Measurements from ENCODE around the gene GRXCR2.
A peak's percentile ranks its signal among the peaks of the same experiment; 100 is the strongest.

The GRXCR2 gene

GRCh38 chr5:145854651-145855258 lies 18.1 kb downstream of the GRXCR2 start (continued):
- TF ChIP-seq ZNF398 (tag by site-specific recombination; IDR thresholded peaks at IDR 0.05) (peak; percentile 31; the same call in 1 of the 2 replicates), MYNN (tag by site-specific recombination; IDR thresholded peaks at IDR 0.05; ENCODE audit: borderline replicate concordance) (peak; percentile 43; the same call in 1 of the 2 replicates), ZNF266 (tag by site-specific recombination; IDR thresholded peaks at IDR 0.05; ENCODE audit: low read depth) (no peak), ZNF292 (tag by site-specific recombination; IDR thresholded peaks at IDR 0.05; ENCODE audit: borderline replicate concordance, low read depth) (no peak), ZNF530 (tag by site-specific recombination; IDR thresholded peaks at IDR 0.05; ENCODE audit: low read depth) (no peak), ZNF785 (tag by site-specific recombination; IDR thresholded peaks at IDR 0.05) (no peak), ZNF146 (tag by site-specific recombination; IDR thresholded peaks at IDR 0.05) (no peak), ZNF639 (tag by site-specific recombination; IDR thresholded peaks at IDR 0.05) (no peak), ZNF830 (tag by site-specific recombination; IDR thresholded peaks at IDR 0.05; ENCODE audit: low read depth) (no peak), ZBTB48 (tag by site-specific recombination; IDR thresholded peaks at IDR 0.05) (no peak), ZNF184 (tag by site-specific recombination; IDR thresholded peaks at IDR 0.05) (no peak), ZNF26 (tag by site-specific recombination; IDR thresholded peaks at IDR 0.05) (no peak), YY1 (tag by site-specific recombination; IDR thresholded peaks at IDR 0.05) (no peak), PRDM4 (tag by site-specific recombination; IDR thresholded peaks at IDR 0.05) (no peak), HOXC10 (CRISPR knock-in tag; IDR thresholded peaks at IDR 0.05) (no peak), ZNF558 (tag by site-specific recombination; IDR thresholded peaks at IDR 0.05) (no peak)

GRCh38 chr5:145853781-145854376 lies 18.9 kb downstream of the GRXCR2 start:
- CTCF ChIA-PET, result no interaction called here
- POLR2A ChIA-PET, result no interaction called here
- H3K4me3 ChIP-seq (ENCODE audit: low read depth, low read length), result no peak overlapping the region

More at GRCh38 chr5:145853781-145854376, 18.9 kb downstream of the GRXCR2 start:
- no peaks in the 10 kb centered on the region for H3K9me3 ChIP-seq (ENCODE audit: control insufficient read depth, insufficient read depth, low read depth, low read length)
- TF ChIP-seq ZBTB26 (tag by site-specific recombination; optimal IDR thresholded peaks at IDR 0.05) (no peak), SP7 (tag by site-specific recombination; IDR thresholded peaks at IDR 0.05) (peak; percentile 72; the same call in 1 of the 2 replicates)
- H3K4me1 ChIP-seq (ENCODE audit: control insufficient read depth, insufficient read depth, low read length), result no peaks in the 10 kb centered on the region
- H3K27ac ChIP-seq (ENCODE audit: extremely low read depth, low read depth, low read length), result no peak overlapping the region
- H3K36me3 ChIP-seq (ENCODE audit: control insufficient read depth in 2 of 2, insufficient read depth in 1 of 2, low read length in 2 of 2), result no peaks in the 10 kb centered on the region

Data from HEK293 (cell line).